Fibroblast of skin of back (primary cell): ENCODE data around the gene DOCK11.
A peak's percentile ranks its signal among the peaks of the same experiment; 100 is the strongest.

Experiments
- DNase-seq: peaks from one replicate; pipeline ENCODE4 v3.0.0-alpha.2; 2013

DOCK11 gene

GRCh38 chrX:118534716-118535493 is 39.3 kb downstream of the DOCK11 start:
- no peak for DNase-seq

- no peak for DNase-seq
Observed at GRCh38 chrX:118536204-118536603, 40.6 kb downstream of the DOCK11 start.

- peak; percentile 55 for DNase-seq
Observed at GRCh38 chrX:118536687-118537461, 41.3 kb downstream of the DOCK11 start.

GRCh38 chrX:118538386-118538785 is 42.8 kb downstream of the DOCK11 start:
- DNase-seq = no peak

GRCh38 chrX:118540342-118540741 is 44.7 kb downstream of the DOCK11 start:
- DNase-seq = no peak

GRCh38 chrX:118541482-118541881 is 45.9 kb downstream of the DOCK11 start:
- no peak for DNase-seq

GRCh38 chrX:118545510-118545909 is 49.9 kb downstream of the DOCK11 start:
- peak; percentile 57 for DNase-seq

- DNase-seq = no peak
Observed at GRCh38 chrX:118548841-118549240, 53.2 kb downstream of the DOCK11 start.

- DNase-seq = no peak
Observed at GRCh38 chrX:118550792-118551191, 55.2 kb downstream of the DOCK11 start.

GRCh38 chrX:118551426-118551825 is 55.8 kb downstream of the DOCK11 start:
- DNase-seq = no peak

- peak; percentile 72 for DNase-seq
Observed at GRCh38 chrX:118552121-118552900, 56.7 kb downstream of the DOCK11 start.

GRCh38 chrX:118553042-118553710 is 57.6 kb downstream of the DOCK11 start:
- DNase-seq = no peak

- no peak for DNase-seq
Observed at GRCh38 chrX:118554511-118554910, 58.9 kb downstream of the DOCK11 start.

GRCh38 chrX:118558926-118559325 is 63.3 kb downstream of the DOCK11 start:
- DNase-seq = no peak

GRCh38 chrX:118560489-118560888 is 64.9 kb downstream of the DOCK11 start:
- no peak for DNase-seq

- peak; percentile 21 for DNase-seq
Observed at GRCh38 chrX:118562582-118563164, 67.1 kb downstream of the DOCK11 start.

- DNase-seq = no peak
Observed at GRCh38 chrX:118564498-118564897, 68.9 kb downstream of the DOCK11 start.

- no peak for DNase-seq
Observed at GRCh38 chrX:118565853-118566252, 70.2 kb downstream of the DOCK11 start.

GRCh38 chrX:118566359-118566758 is 70.7 kb downstream of the DOCK11 start:
- peak; percentile 13 for DNase-seq

- no peak for DNase-seq
Observed at GRCh38 chrX:118569676-118570075, 74.1 kb downstream of the DOCK11 start.

- no peak for DNase-seq
Observed at GRCh38 chrX:118570209-118570608, 74.6 kb downstream of the DOCK11 start.

- DNase-seq = no peak
Observed at GRCh38 chrX:118571836-118572235, 76.2 kb downstream of the DOCK11 start.
